Measurements from ENCODE around the gene CHL1.

The CHL1 gene

GRCh38 chr3:279325-279724 lies 82.8 kb downstream of the CHL1 start:
- H3K9me3 ChIP-seq (ENCODE audit: control insufficient read depth, insufficient read depth, low read length), result no peaks in the 10 kb centered on the region
- no peak for TF ChIP-seq EZH2phosphoT487 (IDR thresholded peaks at IDR 0.05; ENCODE audit: borderline replicate concordance, low read length)
- no peak for TF ChIP-seq CTCF (IDR thresholded peaks at IDR 0.05; ENCODE audit: low read depth, low read length, poor library complexity, severe bottlenecking)
- H3F3A ChIP-seq (ENCODE audit: control insufficient read depth, insufficient read depth), result peaks cover 16% of the 10 kb centered on the region
- H4K20me1 ChIP-seq (ENCODE audit: control insufficient read depth, insufficient read depth, low read depth, low read length), result no peaks in the 10 kb centered on the region
- no peaks in the 10 kb centered on the region for H3K27me3 ChIP-seq (ENCODE audit: control insufficient read depth, low read length)
- H3K27ac ChIP-seq (ENCODE audit: low read depth, low read length), result peak overlapping the region; percentile 94
- H3K4me3 ChIP-seq (ENCODE audit: low read length), result peak overlapping the region; percentile 70
- peak overlapping the region; percentile 92 for H3K4me2 ChIP-seq (ENCODE audit: low read length)
- peaks cover 51% of the 10 kb centered on the region for H3K4me1 ChIP-seq (ENCODE audit: control insufficient read depth, low read length)
- H3K79me2 ChIP-seq (ENCODE audit: control insufficient read depth, low read length), result no peaks in the 10 kb centered on the region
- no peaks in the 10 kb centered on the region; the same call in 1 of the 2 replicates for H3K9me2 ChIP-seq (replicated peaks; ENCODE audit: control insufficient read depth, low read length)
- H3K36me3 ChIP-seq (ENCODE audit: control insufficient read depth, low read length), result no peaks in the 10 kb centered on the region

- Histone ChIP-seq H4K20me1 (ENCODE audit: control insufficient read depth, insufficient read depth, low read depth, low read length) (no peaks in the 10 kb centered on the region), H3K4me2 (ENCODE audit: low read length) (no peak overlapping the region), H3K27ac (ENCODE audit: low read depth, low read length) (no peak overlapping the region), H3K79me2 (ENCODE audit: control insufficient read depth, low read length) (no peaks in the 10 kb centered on the region), H3K4me1 (ENCODE audit: control insufficient read depth, low read length) (peaks cover 40% of the 10 kb centered on the region), H3K27me3 (ENCODE audit: control insufficient read depth, low read length) (no peaks in the 10 kb centered on the region), H3K9me3 (ENCODE audit: control insufficient read depth, insufficient read depth, low read length) (no peaks in the 10 kb centered on the region), H3K4me3 (ENCODE audit: low read length) (no peak overlapping the region), H3K9me2 (replicated peaks; ENCODE audit: control insufficient read depth, low read length) (no peaks in the 10 kb centered on the region; the same call in 1 of the 2 replicates), H3K36me3 (ENCODE audit: control insufficient read depth, low read length) (no peaks in the 10 kb centered on the region), H3F3A (ENCODE audit: control insufficient read depth, insufficient read depth) (peaks cover 16% of the 10 kb centered on the region)
- TF ChIP-seq CTCF (IDR thresholded peaks at IDR 0.05; ENCODE audit: low read depth, low read length, poor library complexity, severe bottlenecking), result no peak
- TF ChIP-seq EZH2phosphoT487 (IDR thresholded peaks at IDR 0.05; ENCODE audit: borderline replicate concordance, low read length), result no peak
These were observed 84.1 kb downstream of the CHL1 start for GRCh38 chr3:280681-281080.

GRCh38 chr3:284322-284721 lies 87.8 kb downstream of the CHL1 start:
- Histone ChIP-seq H3K36me3 (ENCODE audit: control insufficient read depth, low read length) (no peaks in the 10 kb centered on the region), H4K20me1 (ENCODE audit: control insufficient read depth, insufficient read depth, low read depth, low read length) (no peaks in the 10 kb centered on the region), H3F3A (ENCODE audit: control insufficient read depth, insufficient read depth) (peaks cover 3% of the 10 kb centered on the region; the same call in 1 of the 2 replicates), H3K27ac (ENCODE audit: low read depth, low read length) (no peak overlapping the region), H3K4me1 (ENCODE audit: control insufficient read depth, low read length) (peaks cover 16% of the 10 kb centered on the region), H3K27me3 (ENCODE audit: control insufficient read depth, low read length) (no peaks in the 10 kb centered on the region), H3K79me2 (ENCODE audit: control insufficient read depth, low read length) (no peaks in the 10 kb centered on the region), H3K9me2 (replicated peaks; ENCODE audit: control insufficient read depth, low read length) (no peaks in the 10 kb centered on the region; the same call in 1 of the 2 replicates), H3K4me3 (ENCODE audit: low read length) (no peak overlapping the region), H3K9me3 (ENCODE audit: control insufficient read depth, insufficient read depth, low read length) (no peaks in the 10 kb centered on the region), H3K4me2 (ENCODE audit: low read length) (no peak overlapping the region)
- TF ChIP-seq EZH2phosphoT487 (IDR thresholded peaks at IDR 0.05; ENCODE audit: borderline replicate concordance, low read length) (no peak), CTCF (IDR thresholded peaks at IDR 0.05; ENCODE audit: low read depth, low read length, poor library complexity, severe bottlenecking) (no peak)
